ENCODE results near the gene MUCL3.
"Not testable (repeated sequence)": the region's sequence is repeated elsewhere in the genome, so short reads cannot be mapped to it uniquely, and the experiment has no call there.

MUCL3 gene

DNA sequence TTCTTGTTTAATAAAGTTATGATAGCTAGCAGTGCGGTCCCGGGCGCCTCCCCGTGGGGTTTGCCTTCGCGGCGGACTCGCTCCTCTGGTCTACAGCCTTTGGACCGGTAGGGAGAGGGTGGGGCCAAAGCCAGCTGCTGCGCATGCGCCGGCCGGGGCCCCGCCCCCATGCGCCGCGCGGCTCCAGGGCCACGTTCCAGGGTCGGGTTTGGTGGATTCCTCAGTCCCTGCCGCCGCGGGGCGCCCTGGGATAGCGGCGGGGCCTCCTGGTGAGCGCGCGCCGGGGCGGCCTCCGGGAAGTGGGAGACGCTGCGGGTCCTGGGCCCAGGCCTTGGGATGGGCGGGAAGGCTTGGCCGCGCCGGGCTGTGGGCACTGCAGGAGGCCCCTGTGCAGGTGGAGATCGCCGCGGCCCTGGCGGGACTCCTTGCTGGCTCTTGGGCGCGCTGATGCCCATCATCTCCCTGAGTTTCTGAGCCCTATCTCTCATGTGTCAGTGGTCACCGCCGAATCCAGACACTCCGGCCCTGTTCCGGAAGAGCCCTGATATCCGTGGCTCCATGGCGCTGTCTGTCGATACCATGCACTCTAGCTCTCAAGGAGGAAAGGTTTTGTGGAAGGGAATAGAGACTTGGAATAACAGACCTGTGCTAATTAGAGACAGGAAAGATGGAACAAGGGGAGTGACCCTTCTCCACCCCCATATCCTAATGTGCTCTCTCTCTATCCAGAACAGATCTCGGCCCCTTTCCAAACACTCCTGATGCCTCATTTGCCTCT lies 26.5 kb upstream of the MUCL3 start, which contains the start of gene VARS2:
Gene VARS2 (plus strand): TSS at position 163 of the 778 bp plus-strand sequence. CDS start 599 bp downstream, at position 762.
- peak; percentile 79 for DNase-seq

DNA sequence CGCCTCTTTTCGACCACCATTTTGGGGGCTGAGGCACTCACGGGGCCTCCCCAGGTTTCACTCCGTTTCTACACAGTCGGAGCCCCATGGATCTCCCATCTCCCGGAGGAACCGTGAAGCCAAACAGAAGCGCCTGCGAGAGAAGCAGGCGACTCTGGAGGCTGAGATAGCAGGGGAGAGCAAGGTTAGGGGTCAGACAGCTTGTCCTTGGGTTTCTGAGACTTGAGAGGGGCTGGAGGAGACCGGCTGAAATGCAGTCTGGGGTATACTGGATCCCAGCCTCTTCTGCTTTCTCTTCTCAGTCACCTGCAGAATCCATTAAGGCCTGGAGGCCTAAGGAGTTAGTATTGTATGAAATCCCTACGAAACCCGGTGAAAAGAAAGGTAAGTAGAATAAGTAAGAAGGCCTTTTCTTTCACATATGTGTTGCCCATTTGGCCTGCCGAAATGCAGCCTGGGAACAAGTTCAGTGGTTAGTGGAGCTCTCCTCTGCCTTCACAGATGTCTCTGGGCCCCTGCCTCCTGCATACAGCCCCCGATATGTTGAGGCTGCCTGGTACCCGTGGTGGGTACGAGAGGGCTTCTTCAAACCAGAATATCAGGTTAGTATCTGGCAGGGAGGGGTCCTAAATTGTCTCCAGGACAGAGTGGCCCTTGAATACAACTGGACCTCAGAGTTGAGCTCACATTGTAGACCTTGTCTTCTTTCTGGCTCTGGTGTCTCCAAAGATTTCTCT lies 25.8 kb upstream of the MUCL3 start:
- no peak for DNase-seq

DNA sequence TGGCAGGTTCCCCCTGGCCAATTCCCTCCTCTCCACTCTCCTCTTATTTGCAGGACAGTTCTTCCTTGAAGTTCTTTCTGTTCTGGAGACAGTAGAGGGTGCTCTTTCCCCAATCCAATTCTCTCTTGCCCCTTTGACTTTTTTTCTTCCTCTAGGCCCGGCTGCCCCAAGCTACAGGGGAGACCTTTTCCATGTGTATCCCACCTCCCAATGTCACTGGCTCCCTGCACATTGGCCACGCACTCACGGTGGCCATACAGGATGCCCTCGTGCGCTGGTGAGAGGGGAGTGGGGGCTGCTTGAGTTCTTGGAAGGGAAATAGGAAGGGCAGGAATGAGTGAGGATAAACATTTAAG lies 25.2 kb upstream of the MUCL3 start:
- DNase-seq, result peak; percentile 48

DNA sequence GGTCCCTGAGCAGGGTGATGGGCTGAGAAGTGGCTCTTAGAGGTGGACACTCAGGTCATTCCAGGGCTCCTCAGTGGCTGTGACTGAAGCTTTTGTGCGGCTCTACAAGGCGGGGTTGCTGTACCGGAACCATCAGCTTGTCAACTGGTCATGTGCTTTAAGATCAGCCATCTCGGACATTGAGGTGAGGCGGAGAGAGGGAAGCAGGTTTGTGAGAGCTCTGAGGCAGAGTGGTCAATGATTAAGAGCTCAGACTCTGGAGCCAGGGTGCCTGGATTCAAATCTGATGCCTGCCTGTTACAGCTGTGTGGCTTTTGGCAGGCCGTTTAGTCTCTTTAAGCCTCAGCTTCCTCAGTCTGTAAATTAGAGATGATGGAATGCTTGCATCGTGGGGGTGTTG lies 23.7 kb upstream of the MUCL3 start:
- DNase-seq, result no peak

DNA sequence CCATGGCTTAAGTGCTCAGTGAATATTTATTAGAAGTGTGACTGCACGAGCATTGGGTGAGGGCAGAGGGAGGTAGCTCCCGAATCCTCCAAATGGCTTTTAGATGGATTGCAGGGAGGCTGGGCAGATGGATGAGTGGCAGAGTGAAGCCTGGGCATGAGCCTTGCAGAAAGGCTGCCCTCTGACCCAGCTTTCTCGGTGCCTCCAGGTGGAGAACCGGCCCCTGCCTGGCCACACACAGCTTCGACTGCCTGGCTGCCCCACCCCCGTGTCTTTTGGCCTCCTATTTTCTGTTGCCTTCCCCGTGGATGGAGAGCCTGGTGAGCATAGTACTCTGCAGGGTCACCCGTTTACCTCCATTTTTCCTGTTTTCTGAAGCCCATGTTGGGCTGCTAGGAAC lies 23.3 kb upstream of the MUCL3 start:
- DNase-seq, result no peak

GRCh38 chr6:30918670-30919069 lies 22.1 kb upstream of the MUCL3 start:
- DNase-seq, result no peak

DNA sequence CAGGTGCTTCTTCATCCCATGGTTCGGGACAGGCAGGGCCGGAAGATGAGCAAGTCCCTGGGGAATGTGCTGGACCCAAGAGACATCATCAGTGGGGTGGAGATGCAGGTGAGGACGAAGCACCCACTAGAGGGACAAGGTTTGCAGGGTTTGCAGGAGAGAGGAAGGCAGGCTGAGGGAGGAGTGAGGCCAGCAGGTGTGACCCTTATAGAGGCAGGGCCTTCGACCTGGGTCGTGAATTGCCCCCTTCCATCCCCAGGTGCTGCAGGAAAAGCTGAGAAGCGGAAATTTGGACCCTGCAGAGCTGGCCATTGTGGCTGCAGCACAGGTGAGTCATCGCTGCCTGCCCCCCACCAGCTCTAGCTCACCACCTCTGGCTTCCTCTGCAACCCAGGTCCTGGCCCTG lies 18.3 kb upstream of the MUCL3 start:
- DNase-seq, result no peak

GRCh38 chr6:30924040-30924627 lies 16.6 kb upstream of the MUCL3 start:
- DNase-seq, result not testable (repeated sequence)

DNA sequence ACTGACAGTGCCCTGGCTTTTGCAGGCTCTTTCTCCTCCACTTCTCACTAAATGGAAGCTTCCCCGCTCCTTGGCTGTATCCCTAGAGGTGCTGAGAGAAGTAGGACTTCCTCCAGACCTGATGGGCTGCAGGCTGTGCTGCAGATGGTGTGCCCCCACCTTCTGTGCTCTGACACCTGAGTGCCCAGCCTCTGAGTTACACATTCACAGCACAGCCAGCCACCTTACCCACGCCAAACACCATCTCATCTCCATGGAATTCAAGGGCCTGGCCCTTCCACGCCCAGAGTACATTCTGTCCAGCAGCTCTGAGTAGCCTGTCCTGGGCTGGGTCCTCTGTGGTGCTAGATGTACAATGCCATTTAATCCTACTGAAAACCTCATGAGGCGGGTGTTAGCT lies 14.1 kb upstream of the MUCL3 start:
- DNase-seq, result no peak

DNA sequence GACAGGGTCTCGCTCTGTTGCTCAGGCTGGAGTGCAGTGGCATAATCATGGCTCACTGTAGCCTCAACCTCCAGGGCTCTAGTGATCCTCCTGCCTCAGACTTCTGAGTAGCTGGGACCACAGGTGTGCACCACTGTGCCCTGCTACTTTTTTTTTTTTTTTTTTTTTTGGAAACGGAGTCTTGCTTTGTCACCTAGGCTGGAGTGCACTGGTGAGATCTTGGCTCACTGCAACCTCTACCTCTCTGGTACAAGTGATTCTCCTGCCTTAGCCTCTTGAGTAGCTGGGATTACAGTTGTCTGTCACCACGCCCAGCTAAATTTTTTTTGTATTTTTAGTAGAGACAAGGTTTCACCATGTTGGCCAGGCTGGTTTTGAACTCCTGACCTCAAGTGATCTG lies 13.7 kb upstream of the MUCL3 start:
- not testable (repeated sequence) for DNase-seq

GRCh38 chr6:30928677-30929076 lies 12.1 kb upstream of the MUCL3 start:
- no peak for DNase-seq

DNA sequence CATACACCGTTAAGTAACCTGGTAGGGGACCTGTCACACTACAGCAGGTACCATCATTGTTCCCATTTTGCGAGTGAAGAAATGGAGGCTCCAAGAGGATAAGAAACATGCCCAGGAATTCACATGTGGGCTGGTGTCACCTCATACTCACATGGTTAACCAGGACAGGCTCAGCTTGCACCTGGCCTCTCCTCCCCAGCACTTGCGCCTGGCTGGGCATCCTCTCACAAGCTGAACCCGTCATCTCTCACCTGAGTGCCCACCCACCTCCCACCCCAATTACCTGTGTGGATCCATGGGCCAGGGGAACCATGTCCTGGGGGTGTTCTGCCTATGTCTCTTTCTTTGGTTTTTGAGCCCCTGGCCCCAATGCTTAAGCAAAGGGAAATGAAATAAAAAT lies 10.3 kb upstream of the MUCL3 start:
- DNase-seq, result no peak

DNA sequence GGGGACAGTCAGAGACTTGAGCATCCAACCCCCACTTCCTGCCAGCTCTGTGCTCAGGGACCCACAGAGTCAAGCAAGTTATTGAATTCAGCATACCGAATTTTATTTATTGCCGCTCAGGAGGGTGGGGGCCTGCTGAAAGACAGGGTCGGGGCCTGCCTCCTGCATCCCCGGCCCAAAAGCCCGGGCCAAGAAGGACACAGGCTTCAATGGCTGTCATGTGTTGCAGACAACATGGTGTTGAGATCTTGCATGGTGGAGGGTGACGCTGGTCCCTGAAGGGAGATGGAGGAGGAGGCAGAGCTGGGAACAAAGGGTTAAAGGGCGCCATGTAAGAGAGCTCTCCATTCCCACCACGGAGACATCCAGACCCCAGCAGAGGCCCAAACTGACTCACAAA lies 9.5 kb upstream of the MUCL3 start:
- no peak for DNase-seq

DNA sequence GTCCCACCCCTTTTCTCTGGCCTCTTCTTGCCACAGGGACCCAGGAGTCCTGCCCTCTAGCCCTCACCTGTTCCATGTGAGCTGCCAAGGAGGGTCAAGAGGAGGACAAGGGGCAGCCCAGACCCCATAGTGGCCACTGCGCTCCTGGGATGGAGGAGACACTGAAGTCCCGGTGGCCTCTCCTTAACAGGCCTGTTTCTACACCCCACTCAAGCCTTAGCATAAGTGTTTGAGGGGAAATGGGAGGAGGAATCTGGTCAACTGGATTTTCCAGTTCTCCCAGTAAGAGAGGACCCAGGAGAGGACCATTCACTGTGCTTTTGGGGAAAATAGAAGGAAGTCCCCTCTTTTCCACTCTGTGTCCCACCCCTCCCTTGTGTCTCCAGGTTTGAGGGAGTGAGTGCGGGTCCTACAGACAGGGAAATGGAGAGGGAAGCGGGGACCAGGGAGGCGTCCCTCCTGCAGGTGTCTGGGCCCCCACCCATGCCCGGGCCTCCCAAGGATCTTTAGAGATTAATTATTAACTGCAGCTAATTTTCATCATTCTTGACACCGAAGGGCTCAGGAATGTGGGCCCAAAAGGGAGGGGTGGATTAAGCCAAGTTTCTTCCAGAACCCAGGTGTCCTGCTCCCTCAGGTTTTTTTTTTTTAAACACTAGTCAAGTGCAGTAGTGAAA lies 8.7 kb upstream of the MUCL3 start, which contains the start of gene SFTA2:
Gene SFTA2 (minus strand): TSS at position 202 of the 677 bp plus-strand sequence. CDS start 74 bp downstream, at position 128.
- DNase-seq, result no peak

GRCh38 chr6:30932665-30933365 lies 8.0 kb upstream of the MUCL3 start:
- DNase-seq, result no peak

- no peak for DNase-seq
Measured at GRCh38 chr6:30935018-30935417, 5.8 kb upstream of the MUCL3 start.

DNA sequence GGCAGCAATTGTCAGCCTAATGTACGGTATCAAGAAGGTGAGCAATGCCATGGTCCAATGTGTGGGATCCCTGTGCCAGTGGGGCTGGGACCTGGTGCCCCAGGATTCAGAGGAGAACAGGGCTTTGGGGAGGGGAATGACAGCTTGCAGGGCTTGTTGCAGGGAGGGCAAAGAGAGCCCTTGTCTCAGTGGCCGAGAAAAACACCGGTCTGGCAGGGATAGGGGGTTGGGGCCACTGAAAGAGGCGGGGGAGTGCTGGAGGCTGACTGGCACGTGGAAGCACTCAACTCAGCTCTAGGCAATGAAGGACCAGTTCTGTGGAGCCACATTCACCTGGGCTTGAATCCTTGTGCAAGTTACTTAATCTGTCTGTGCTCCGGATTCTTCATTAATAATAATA lies 3.5 kb upstream of the MUCL3 start:
- no peak for DNase-seq

- DNase-seq, result no peak
Measured at GRCh38 chr6:30938730-30939129, 2.0 kb upstream of the MUCL3 start.

DNA sequence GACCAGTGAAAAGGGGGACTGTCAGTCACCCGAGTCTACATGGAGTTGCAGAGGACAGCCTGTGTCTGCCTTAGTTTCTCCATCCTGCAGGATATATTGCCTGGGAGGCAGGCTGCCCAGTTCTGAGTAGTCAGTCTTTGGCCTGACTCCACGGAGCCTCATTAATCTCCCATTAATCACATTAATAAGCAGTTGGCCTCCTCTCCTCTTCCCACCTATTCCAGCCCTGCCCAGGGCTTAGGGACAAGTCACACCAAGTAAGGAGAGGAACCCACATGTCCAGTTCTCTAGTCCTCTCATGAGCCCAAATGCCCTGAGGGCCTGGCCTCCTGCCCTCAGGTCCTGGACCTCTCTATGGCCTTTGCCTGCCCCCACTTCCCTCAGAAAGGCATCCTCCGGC lies 1.3 kb upstream of the MUCL3 start:
- no peak for DNase-seq

DNA sequence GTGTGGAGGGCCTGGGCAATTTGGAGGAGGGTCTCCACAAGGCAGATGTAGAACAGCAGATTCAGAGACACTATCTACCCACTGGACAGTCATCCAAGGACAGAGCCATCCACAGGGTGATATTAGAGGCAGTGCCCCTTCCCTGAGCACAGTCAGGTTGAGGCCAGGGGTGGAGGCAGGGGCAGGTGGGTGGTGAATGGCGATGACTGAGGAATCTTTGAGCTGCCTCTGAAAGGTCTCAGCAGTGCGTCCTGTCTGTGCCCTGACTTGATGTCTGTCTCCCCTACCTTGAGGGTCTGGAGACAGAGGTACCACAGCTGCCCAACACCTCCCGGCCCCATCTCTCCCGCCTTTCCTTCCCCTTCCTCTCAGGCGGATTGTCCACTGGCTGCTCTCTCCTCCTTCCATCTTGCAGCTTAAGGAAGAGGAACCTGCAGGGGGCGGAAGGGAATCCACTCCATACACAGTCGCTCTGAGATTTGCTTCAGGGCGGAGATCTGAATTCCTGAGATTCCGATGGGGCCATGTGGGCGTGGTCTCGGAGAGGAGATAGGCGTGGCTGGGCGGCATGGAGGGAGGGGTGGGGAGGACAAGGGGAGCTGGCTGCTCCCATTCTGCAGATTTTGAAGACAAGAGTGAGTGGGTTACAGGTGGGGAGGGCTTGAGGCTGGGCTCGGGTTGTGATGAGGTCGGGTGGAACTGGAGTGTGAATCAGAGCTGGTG lies 1.7 kb downstream of the MUCL3 start:
- DNase-seq, result no peak

GRCh38 chr6:30944051-30944450 lies 3.3 kb downstream of the MUCL3 start:
- DNase-seq, result no peak

GRCh38 chr6:30945281-30945680 lies 4.5 kb downstream of the MUCL3 start:
- no peak for DNase-seq
